Upper lobe of left lung (tissue), 6 donors: ENCODE measurements around the gene AP1B1. TPM values are rescaled to one million over a fixed set of nuclear protein-coding genes. Genes with fewer than 3 reads are reported as not detected.

Experiments
- ATAC-seq, 2 donors: fragments of 200-7000 bp; cut with Tn5 transposase; one replicate each; pipeline ENCODE4 v1.9.1; 2022; ENCODE audit warnings: mild to moderate bottlenecking in 2 of 2, moderate library complexity in 2 of 2; ENCODE audit not compliant: low FRiP score in 2 of 2
- DNase-seq, 2 donors: peaks; one replicate each; pipeline ENCODE4 v3.0.0-alpha.2; 2019 to 2020
- H3K27ac ChIP-seq, 4 donors: fragments of 200-600 bp; sonication (generic); one replicate each; pipeline ENCODE4 v1.5.1; 2016 to 2019
- H3K27me3 ChIP-seq, 4 donors: fragments of 200-600 bp; sonication (generic); one replicate each; pipeline ENCODE4 v1.5.1; 2017 to 2019
- H3K36me3 ChIP-seq, 4 donors: fragments of 200-600 bp; sonication (generic); one replicate each; pipeline ENCODE4 v1.5.1; 2016 to 2019
- H3K4me1 ChIP-seq, 4 donors: fragments of 200-600 bp; sonication (generic); one replicate each; pipeline ENCODE4 v1.5.1; 2018 to 2019
- H3K4me3 ChIP-seq, 4 donors: fragments of 200-600 bp; sonication (generic); one replicate each; pipeline ENCODE4 v1.5.1; 2017 to 2019; ENCODE audit warnings: mild to moderate bottlenecking in 2 of 4, moderate library complexity in 1 of 4
- H3K9me3 ChIP-seq, 4 donors: fragments of 200-600 bp; sonication (generic); one replicate each; pipeline ENCODE4 v1.5.1; 2018 to 2019
- EP300 ChIP-seq, 4 donors: sonication (generic); formaldehyde crosslinking; IDR thresholded peaks; one replicate each; pipeline ENCODE4 v1.5.1; 2017; ENCODE audit warnings: antibody characterized with exemption in 4 of 4, control low read depth in 2 of 4
- POLR2A ChIP-seq, 4 donors: fragments of 450-650 bp; IDR thresholded peaks; one replicate each; pipeline ENCODE4 v1.5.1; 2016 to 2017; ENCODE audit warnings: antibody characterized with exemption in 4 of 4, mild to moderate bottlenecking in 2 of 4
- POLR2AphosphoS5 ChIP-seq, 2 donors: sonication (generic); formaldehyde crosslinking; IDR thresholded peaks; one replicate each; pipeline ENCODE4 v1.5.1; 2017; ENCODE audit warnings: antibody characterized with exemption in 2 of 2
- WGBS, 2 donors: methylation state at CpG; one replicate each; pipeline ENCODE4 v1.1.5; 2017 to 2018; 5-methylcytosine and 5-hydroxymethylcytosine counted together
- total RNA-seq, 6 donors: library from RNA; depleted of rRNA in 4 of 6; stranded (reverse); fragments of >200 nt in 4 of 6; gene quantifications; one replicate each; pipeline versions ENCODE4 v1.1.0 to v1.2.1, GENCODE V29; 2016 to 2021
- TF ChIP-seq, protein P1 (sequence below), 6 experiments: fragments of 450-650 bp in 4 of 6; fragments of 200-600 bp in 2 of 6; sonication (generic) in 2 of 6; IDR thresholded peaks; one replicate each; pipeline ENCODE4 v1.5.1; 2016 to 2019; ENCODE audit warnings: antibody characterized with exemption in 6 of 6
- donor health status: DM: no; HTN: no; CAD: no; lungs with moderate emphysema.
- donor health status: DM: no; HTN: yes; CAD: no; lungs with severe emphysema.

AP1B1 gene
- total RNA-seq, 6 donors from 2014 or later: 44.7 to 162 (median 80.7) TPM

DNA sequence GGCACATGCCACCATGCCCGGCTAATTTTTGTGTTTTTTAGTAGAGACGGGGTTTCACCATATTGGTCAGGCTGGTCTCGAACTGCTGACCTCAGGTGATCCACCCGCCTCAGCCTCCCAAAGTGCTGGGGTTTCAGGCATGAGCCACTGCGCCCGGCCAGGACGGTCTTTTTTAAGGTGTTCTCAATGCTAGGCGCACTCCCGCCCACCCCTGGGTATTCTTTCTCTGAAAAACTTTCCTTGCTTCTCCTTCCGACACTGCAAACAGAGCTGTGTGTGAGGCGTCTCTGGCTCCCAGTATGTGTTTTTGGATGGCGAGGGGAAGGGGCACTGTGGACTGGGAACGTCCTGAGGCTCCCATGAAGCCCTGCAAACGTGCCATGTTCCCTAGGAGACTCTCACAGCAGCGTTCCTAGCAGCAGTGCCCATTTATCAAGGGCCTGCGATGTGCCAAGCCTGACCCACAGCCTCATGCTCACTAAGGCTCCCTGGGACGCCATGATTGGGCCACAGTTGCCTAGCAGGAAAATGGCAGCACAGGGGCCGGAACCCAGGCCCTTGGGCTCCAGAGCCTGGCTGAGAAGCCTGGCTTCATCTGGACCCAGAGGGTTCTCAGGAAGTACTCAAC lies 70.4 kb downstream of the AP1B1 start:
- WGBS, 2 donors: 90 to 94% methylated on average over 16 to 18 of the region's 18 CpGs
- H3K27ac ChIP-seq: no peak overlapping the region
- TF ChIP-seq, protein P1, sequence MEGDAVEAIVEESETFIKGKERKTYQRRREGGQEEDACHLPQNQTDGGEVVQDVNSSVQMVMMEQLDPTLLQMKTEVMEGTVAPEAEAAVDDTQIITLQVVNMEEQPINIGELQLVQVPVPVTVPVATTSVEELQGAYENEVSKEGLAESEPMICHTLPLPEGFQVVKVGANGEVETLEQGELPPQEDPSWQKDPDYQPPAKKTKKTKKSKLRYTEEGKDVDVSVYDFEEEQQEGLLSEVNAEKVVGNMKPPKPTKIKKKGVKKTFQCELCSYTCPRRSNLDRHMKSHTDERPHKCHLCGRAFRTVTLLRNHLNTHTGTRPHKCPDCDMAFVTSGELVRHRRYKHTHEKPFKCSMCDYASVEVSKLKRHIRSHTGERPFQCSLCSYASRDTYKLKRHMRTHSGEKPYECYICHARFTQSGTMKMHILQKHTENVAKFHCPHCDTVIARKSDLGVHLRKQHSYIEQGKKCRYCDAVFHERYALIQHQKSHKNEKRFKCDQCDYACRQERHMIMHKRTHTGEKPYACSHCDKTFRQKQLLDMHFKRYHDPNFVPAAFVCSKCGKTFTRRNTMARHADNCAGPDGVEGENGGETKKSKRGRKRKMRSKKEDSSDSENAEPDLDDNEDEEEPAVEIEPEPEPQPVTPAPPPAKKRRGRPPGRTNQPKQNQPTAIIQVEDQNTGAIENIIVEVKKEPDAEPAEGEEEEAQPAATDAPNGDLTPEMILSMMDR (IDR thresholded peaks at IDR 0.05): no peak
- H3K36me3 ChIP-seq: no peaks in the 10 kb centered on the region
- no peak overlapping the region for H3K4me3 ChIP-seq
- peaks cover 28 to 32% (median 29%) of the 10 kb centered on the region in 4 donors for H3K4me1 ChIP-seq
- no peak for ATAC-seq
- no peak for DNase-seq
- peaks cover 0 to 28% (median 19%) of the 10 kb centered on the region in 4 donors for H3K27me3 ChIP-seq
- H3K9me3 ChIP-seq: no peaks in the 10 kb centered on the region

DNA sequence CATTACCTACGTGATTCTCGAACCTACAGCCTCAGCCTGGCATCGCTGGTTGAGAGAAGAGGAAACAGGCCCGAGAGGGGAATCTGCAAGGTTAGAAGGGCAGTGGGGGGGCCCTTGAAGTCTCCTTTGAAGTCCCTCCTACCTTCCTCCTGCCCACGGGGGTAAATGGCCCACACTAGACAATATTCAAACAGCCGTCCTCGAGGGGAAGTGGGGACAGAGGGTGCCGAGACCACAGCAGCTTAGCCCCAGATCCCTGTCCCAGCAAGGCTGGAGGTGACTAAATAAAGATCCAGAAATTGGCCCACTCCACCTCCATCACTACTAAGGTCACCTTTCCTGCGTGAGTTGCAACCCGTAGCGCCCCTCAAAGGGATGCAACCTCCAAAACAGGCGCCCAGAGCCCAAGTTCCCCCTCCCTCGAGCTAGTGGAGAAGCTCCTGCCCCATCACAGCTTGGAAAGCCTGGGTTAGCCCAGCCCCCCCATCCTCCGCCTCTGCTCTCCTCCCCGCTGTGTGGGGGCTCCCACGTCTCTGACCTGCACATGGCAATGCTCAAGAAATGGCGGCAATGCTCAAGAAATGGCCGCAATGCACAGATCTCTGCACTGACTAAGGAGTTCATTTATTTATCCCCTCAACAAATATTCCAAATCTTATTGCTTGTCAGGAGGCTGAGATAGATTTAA lies 72.1 kb downstream of the AP1B1 start:
- 58 to 59% methylated on average over 11 to 18 of the region's 18 CpGs for WGBS, 2 donors
- ATAC-seq: no peak

DNA sequence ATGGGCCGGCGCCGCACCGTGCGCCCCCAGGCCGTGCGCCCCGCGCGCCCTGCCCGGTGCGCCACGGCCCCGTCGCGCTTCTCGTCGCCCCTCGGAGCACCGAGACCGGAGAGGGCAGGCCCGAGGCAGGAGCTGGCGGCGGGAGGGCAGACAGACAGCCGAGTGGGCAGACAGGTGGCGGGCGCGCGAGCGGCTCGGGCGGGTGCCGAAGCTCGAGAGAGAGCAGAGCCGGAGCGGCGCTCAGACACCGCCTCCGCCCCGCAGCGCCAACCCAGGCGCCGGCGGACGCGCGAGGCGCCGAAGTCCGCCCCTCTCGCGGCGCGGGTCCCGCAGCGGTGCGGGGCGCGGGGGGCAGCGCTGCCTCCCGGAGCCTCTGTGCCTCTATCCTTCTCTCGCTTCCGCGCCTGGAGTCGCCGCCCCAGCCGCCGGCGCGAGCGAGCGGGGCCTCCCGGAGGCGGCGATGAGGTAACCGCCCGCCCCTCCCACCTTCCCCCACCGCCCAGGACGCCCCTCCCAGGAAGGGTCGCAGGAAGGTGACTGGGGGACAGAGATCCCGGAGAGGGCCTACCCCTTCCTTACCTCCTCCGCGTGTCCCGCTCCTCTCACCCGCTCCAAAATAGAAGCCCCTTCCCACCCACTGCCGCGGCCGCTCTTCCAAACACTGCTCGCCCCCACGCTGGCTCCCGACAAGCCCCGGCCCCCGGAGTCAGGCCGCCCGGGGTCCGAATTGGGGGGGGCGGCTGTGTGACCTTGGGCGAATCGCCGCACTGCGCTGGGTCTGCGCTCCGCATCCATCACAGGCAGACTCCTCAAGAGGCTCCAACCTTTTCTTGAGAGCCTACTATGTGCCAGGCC lies 72.9 kb downstream of the AP1B1 start, which contains the start of gene RASL10A:
Gene RASL10A (minus strand): TSS at position 412 of the 855 bp plus-strand sequence. CDS start 451 bp downstream, outside the sequence.
- peaks cover 0 to 28% (median 19%) of the 10 kb centered on the region in 4 donors for H3K27me3 ChIP-seq
- WGBS, 2 donors: 9 to 18% methylated on average over 17 to 35 of the region's 103 CpGs
- H3K36me3 ChIP-seq: no peaks in the 10 kb centered on the region
- DNase-seq (peak in 1 of 2 donors; percentile 87), ATAC-seq (no peak)
- H3K4me1 ChIP-seq: peaks cover 43 to 50% (median 45%) of the 10 kb centered on the region in 4 donors
- TF ChIP-seq POLR2A (IDR thresholded peaks at IDR 0.05): no peak
- TF ChIP-seq POLR2AphosphoS5 (IDR thresholded peaks at IDR 0.05): no peak
- TF ChIP-seq EP300 (IDR thresholded peaks at IDR 0.05): no peak
- TF ChIP-seq, protein P1 (IDR thresholded peaks at IDR 0.05): no peak
- H3K27ac ChIP-seq: no peak within 1 kb of the TSS
- H3K9me3 ChIP-seq: no peaks in the 10 kb centered on the region
- H3K4me3 ChIP-seq: peak within 1 kb of the TSS in 3 of 4 donors; percentile 39 to 51 (median 43)

More for the DNA sequence above, 72.1 kb downstream of the AP1B1 start:
- TF ChIP-seq POLR2AphosphoS5 (IDR thresholded peaks at IDR 0.05): no peak
- no peak for TF ChIP-seq POLR2A (IDR thresholded peaks at IDR 0.05)
- no peak for TF ChIP-seq EP300 (IDR thresholded peaks at IDR 0.05)
- TF ChIP-seq, protein P1 (IDR thresholded peaks at IDR 0.05): no peak
- DNase-seq: no peak
- H3K9me3 ChIP-seq: no peaks in the 10 kb centered on the region
- H3K4me3 ChIP-seq: no peak overlapping the region
- no peaks in the 10 kb centered on the region for H3K36me3 ChIP-seq
- no peak overlapping the region for H3K27ac ChIP-seq
- peaks cover 35 to 43% (median 38%) of the 10 kb centered on the region in 4 donors for H3K4me1 ChIP-seq
- peaks cover 0 to 28% (median 19%) of the 10 kb centered on the region in 4 donors for H3K27me3 ChIP-seq

DNA sequence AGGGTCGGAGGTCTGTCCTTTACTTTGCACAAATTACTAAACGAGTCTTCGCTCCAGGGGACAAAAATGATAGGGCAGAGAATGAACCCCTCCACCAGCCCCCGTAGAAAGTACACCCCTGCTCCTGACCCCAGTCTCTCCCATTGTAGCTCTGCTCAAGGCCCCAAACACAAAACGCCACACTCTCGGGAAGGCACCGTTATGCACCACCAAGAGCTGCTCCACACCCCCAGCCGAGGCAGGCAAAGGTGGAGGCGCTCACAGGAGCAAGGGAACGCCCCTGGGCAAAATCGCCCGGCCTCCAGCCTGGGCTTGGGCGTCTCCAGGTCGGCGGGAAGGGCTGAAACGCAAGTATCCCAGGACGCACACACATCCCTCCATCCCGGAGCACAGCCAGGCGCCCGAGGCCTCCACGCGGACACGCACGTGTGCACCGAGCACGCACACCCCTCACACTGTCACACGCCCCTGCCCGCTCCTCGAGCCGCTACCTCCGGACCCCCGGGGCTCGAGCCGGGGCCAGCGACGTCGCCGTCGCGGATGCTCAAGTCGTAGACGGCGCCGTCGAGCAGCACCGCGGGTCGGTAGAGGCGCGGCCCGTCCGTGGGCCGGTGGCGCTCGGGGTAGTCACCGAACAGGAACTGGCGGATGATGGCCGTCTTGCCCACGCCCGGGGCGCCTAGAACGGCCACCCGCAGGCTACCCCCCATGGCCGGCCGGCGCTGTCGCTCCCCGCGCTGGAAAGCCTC lies 73.7 kb downstream of the AP1B1 start:
- no peaks in the 10 kb centered on the region for H3K36me3 ChIP-seq
- no peak for ATAC-seq
- TF ChIP-seq EP300 (IDR thresholded peaks at IDR 0.05): no peak
- TF ChIP-seq, protein P1 (IDR thresholded peaks at IDR 0.05): peak in 1 of 6 experiments; percentile 4
- peaks cover 51 to 58% (median 52%) of the 10 kb centered on the region in 4 donors for H3K4me1 ChIP-seq
- H3K27me3 ChIP-seq: peaks cover 0 to 28% (median 19%) of the 10 kb centered on the region in 4 donors
- H3K4me3 ChIP-seq: peak overlapping the region in 3 of 4 donors; percentile 39 to 51 (median 43)
- peak in 1 of 2 donors; percentile 85 for DNase-seq
- 5 to 35% methylated on average over 4 to 49 of the region's 69 CpGs for WGBS, 2 donors
- H3K27ac ChIP-seq: no peak overlapping the region
- H3K9me3 ChIP-seq: no peaks in the 10 kb centered on the region
